Naive thymus-derived CD4-positive, alpha-beta T cell (primary cell): ENCODE data around the gene CA5A. TPM values are rescaled to one million over a fixed set of nuclear protein-coding genes. Genes with fewer than 3 reads are reported as not detected.

ENCODE experiments used
- ATAC-seq: fragments of 150-1000 bp; cut with Tn5 transposase; 2 replicates; pipeline ENCODE4 v1.10.0; 2021; ENCODE audit warnings: mild to moderate bottlenecking, moderate library complexity
- CTCF ChIA-PET: fragments of 350-600 bp; sonication (Branson Sonifier 250); formaldehyde crosslinking; loops from one replicate; lab custom pipeline; 2021; ENCODE audit warnings: antibody characterized with exemption; lab: Charles Lee
- POLR2A ChIA-PET: fragments of 350-600 bp; sonication (Branson Sonifier 250); formaldehyde crosslinking; loops from one replicate; lab custom pipeline; 2021; ENCODE audit warnings: antibody characterized with exemption, inconsistent platforms; lab: Charles Lee
- DNase-seq, 9 donors: peaks; one replicate each; pipeline versions ENCODE4 v3.0.0 to v3.0.0-alpha.2; 2020 to 2022; ENCODE audit warnings: mixed read lengths in 1 of 9
- H3K27ac ChIP-seq: one replicate; pipeline ENCODE4 v1.7.0; 2013; ENCODE audit warnings: mild to moderate bottlenecking, low read depth, low read length, moderate library complexity
- H3K27me3 ChIP-seq, 2 donors: one replicate each; pipeline ENCODE4 v1.7.0; 2013; ENCODE audit warnings: low read length in 2 of 2, mild to moderate bottlenecking in 2 of 2, moderate library complexity in 2 of 2; ENCODE audit not compliant: control insufficient read depth in 2 of 2, insufficient read depth in 2 of 2
- H3K36me3 ChIP-seq, 3 experiments: 1 replicate in 2 of 3; 2 replicates in 1 of 3; pipeline ENCODE4 v1.7.0; 2013; ENCODE audit warnings: low read length in 3 of 3, mild to moderate bottlenecking in 3 of 3, moderate library complexity in 1 of 3; ENCODE audit not compliant: insufficient read depth in 3 of 3, control insufficient read depth in 2 of 3
- H3K4me1 ChIP-seq, 2 donors: one replicate each; pipeline ENCODE4 v1.7.0; 2013; ENCODE audit warnings: low read length in 2 of 2, mild to moderate bottlenecking in 2 of 2, moderate library complexity in 1 of 2; ENCODE audit not compliant: control insufficient read depth in 2 of 2, insufficient read depth in 2 of 2
- H3K4me3 ChIP-seq: 2 replicates; pipeline ENCODE4 v1.7.0; 2013; ENCODE audit warnings: mild to moderate bottlenecking, low read length
- H3K9me3 ChIP-seq, 3 experiments: 1 replicate in 2 of 3; 2 replicates in 1 of 3; pipeline ENCODE4 v1.7.0; 2013; ENCODE audit warnings: low read length in 3 of 3; ENCODE audit not compliant: control insufficient read depth in 2 of 3
- H3K27ac Mint-ChIP-seq, 9 donors: one replicate each; pipeline ENCODE4 v1.8.0; 2020 to 2022; ENCODE audit warnings: mixed read lengths in 9 of 9, mild to moderate bottlenecking in 8 of 9, moderate library complexity in 5 of 9, inconsistent platforms in 2 of 9
- H3K27me3 Mint-ChIP-seq, 5 donors: one replicate each; pipeline ENCODE4 v1.8.0; 2021 to 2022; ENCODE audit warnings: mixed read lengths in 5 of 5, mild to moderate bottlenecking in 1 of 5
- H3K36me3 Mint-ChIP-seq, 5 donors: one replicate each; pipeline ENCODE4 v1.8.0; 2020 to 2022; ENCODE audit warnings: mixed read lengths in 5 of 5, mild to moderate bottlenecking in 3 of 5, inconsistent platforms in 1 of 5
- H3K4me1 Mint-ChIP-seq, 7 donors: one replicate each; pipeline ENCODE4 v1.8.0; 2020 to 2022; ENCODE audit warnings: mixed read lengths in 7 of 7, mild to moderate bottlenecking in 3 of 7, inconsistent platforms in 1 of 7
- H3K4me3 Mint-ChIP-seq, 10 donors: one replicate each; pipeline ENCODE4 v1.8.0; 2020 to 2022; ENCODE audit warnings: mild to moderate bottlenecking in 10 of 10, mixed read lengths in 10 of 10, moderate library complexity in 6 of 10, inconsistent platforms in 2 of 10
- H3K9me3 Mint-ChIP-seq, 11 donors: one replicate each; pipeline ENCODE4 v1.8.0; 2020 to 2022; ENCODE audit warnings: mixed read lengths in 11 of 11, mild to moderate bottlenecking in 4 of 11, inconsistent platforms in 1 of 11, moderate library complexity in 1 of 11
- intact Hi-C, 2 donors: fragments of 100-400 bp; cut with micrococcal nuclease; formaldehyde crosslinking; loops; one replicate each; pipeline ENCODE4 v1.15.1; 2023
- polyA plus RNA-seq, 2 donors: library from polyadenylated mRNA; unstranded; fragments of 300-500 nt; fragmentation: Illumina TruSeq; gene quantifications; one replicate each; pipeline ENCODE4 v1.2.3, GENCODE V29; 2021
- total RNA-seq, 6 experiments: library from RNA in 5 of 6; stranded (reverse) in 5 of 6; gene quantifications; 1 replicate in 5 of 6; 2 replicates in 1 of 6; pipeline ENCODE4 v1.2.3 and lab custom pipeline; 2021 to 2026

Gene CA5A
- total and polyA plus RNA-seq, 7 experiments from 2014 or later, result not detected

GRCh38 chr16:87952751-87953150, 16.4 kb upstream of the CA5A start:
- peaks cover 34 to 75% (median 61%) of the 10 kb centered on the region in 7 donors for H3K4me1 Mint-ChIP-seq
- H3K9me3 Mint-ChIP-seq, result peaks cover 0 to 2% (median 0%) of the 10 kb centered on the region in 11 donors
- H3K27ac Mint-ChIP-seq, result peak overlapping the region; percentile 51 to 97 (median 91)
- intact Hi-C loops, result loop anchor here (5.0 to 10.0 kb wide), 6 partner anchors 500 to 1610 kb away; partner anchors contain the start of genes C16orf95 (in 1 of the 2), CTU2 (in 1 of the 2), RNF166 (in 1 of the 2) and RPL13 (in 1 of the 2)
- no peak for DNase-seq
- peaks cover 0 to 3% (median 2%) of the 10 kb centered on the region in 5 donors for H3K27me3 Mint-ChIP-seq
- H3K27ac ChIP-seq, result peak overlapping the region; percentile 90
- peaks cover 30 to 51% of the 10 kb centered on the region in 2 donors for H3K4me1 ChIP-seq
- H3K36me3 Mint-ChIP-seq, result peaks cover 0 to 26% (median 8%) of the 10 kb centered on the region in 5 donors
- H3K9me3 ChIP-seq, result no peaks in the 10 kb centered on the region
- peaks cover 0 to 21% (median 0%) of the 10 kb centered on the region in 3 experiments for H3K36me3 ChIP-seq
- H3K4me3 ChIP-seq, result no peak overlapping the region
- H3K4me3 Mint-ChIP-seq, result peak overlapping the region; percentile 51 to 99 (median 90)
- no peaks in the 10 kb centered on the region for H3K27me3 ChIP-seq
- ChIA-PET CTCF (no interaction called here), POLR2A (interaction anchor here (0.8 to 1.3 kb wide), 3 partner anchors 13 to 147 kb away, joined by 3 to 7 read pairs (median 3); no protein-coding TSS in a partner anchor)
- ATAC-seq, result no peak

DNA sequence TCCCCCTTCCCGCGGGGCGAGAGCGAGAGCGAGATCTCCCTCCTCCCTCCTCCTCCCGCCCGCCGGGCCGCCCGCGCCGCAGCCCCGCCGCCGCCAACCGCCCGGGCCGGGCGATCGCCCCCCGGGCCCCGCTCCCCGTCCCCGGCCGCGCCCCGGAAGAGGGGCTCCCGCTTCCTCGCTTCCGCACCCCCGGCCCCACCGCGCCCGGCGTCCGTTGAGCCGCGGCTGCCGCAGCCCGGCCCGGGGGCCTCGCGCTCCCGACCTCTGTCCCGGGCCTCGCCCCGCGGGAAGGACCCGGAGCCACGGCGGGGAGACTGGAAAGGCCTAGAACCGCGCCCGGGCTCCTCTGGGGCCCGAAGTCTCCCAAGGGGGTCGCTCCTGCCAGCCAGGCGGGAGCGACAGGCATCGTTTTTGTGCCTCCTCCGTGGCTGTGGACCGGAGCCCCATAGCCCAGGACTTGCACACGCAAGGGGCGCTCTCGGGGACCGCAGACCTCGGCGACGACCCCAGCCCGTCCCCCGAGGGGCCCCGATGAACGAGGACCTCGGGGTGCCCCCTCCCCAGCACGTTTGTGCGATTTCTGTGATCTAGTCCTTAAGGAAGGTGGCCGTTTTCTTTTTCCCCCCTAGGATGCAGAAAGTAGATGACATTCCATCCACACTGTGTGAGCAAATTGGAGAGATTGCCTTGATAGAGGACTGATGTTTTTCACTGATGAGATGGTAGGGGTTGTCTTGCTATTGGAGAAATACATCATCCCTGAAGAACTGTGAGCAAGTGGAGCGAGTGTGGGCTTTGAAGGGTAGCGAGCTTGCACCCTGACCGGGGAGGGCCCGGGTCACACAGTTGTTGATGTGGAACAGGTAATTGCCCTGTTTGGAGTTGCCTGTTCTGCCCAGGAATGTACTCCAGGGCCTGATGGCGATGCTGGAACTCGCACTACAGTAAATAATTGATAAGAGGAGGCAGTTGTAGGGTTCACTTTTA, 15.5 kb upstream of the CA5A start:
- DNase-seq, result peak in 1 of 9 donors; percentile 42
- H3K9me3 Mint-ChIP-seq, result peaks cover 0 to 2% (median 0%) of the 10 kb centered on the region in 11 donors
- peaks cover 0 to 16% (median 0%) of the 10 kb centered on the region in 3 experiments for H3K36me3 ChIP-seq
- no peak for ATAC-seq
- peaks cover 22 to 42% of the 10 kb centered on the region in 2 donors for H3K4me1 ChIP-seq
- H3K36me3 Mint-ChIP-seq, result peaks cover 0 to 23% (median 6%) of the 10 kb centered on the region in 5 donors
- peaks cover 31 to 73% (median 52%) of the 10 kb centered on the region in 7 donors for H3K4me1 Mint-ChIP-seq
- peak overlapping the region; percentile 78 to 100 (median 94) for H3K27ac Mint-ChIP-seq
- H3K27me3 ChIP-seq, result no peaks in the 10 kb centered on the region
- CTCF ChIA-PET, result interaction anchor here (0.6 kb wide), 1 partner anchor 12 kb away, joined by 3 read pairs; no protein-coding TSS in a partner anchor
- peaks cover 0 to 8% (median 2%) of the 10 kb centered on the region in 5 donors for H3K27me3 Mint-ChIP-seq
- POLR2A ChIA-PET, result interaction anchor here (0.6 to 1.2 kb wide), 12 partner anchors 9 to 635 kb away, joined by 3 to 7 read pairs (median 4); partner anchors contain the start of genes C16orf95, SLC7A5 and ZFPM1
- peak overlapping the region; percentile 59 for H3K4me3 ChIP-seq
- no peaks in the 10 kb centered on the region for H3K9me3 ChIP-seq
- intact Hi-C loops, result loop anchor here (1.0 to 10.0 kb wide), 16 partner anchors 55 to 1610 kb away; partner anchors contain the start of genes FBXO31 (in 2 of the 2), SLC7A5 (in 2 of the 2), C16orf95 (in 1 of the 2) and CTU2 (in 1 of the 2)
- H3K27ac ChIP-seq, result peak overlapping the region; percentile 90
- peak overlapping the region; percentile 86 to 100 (median 96) for H3K4me3 Mint-ChIP-seq

DNA sequence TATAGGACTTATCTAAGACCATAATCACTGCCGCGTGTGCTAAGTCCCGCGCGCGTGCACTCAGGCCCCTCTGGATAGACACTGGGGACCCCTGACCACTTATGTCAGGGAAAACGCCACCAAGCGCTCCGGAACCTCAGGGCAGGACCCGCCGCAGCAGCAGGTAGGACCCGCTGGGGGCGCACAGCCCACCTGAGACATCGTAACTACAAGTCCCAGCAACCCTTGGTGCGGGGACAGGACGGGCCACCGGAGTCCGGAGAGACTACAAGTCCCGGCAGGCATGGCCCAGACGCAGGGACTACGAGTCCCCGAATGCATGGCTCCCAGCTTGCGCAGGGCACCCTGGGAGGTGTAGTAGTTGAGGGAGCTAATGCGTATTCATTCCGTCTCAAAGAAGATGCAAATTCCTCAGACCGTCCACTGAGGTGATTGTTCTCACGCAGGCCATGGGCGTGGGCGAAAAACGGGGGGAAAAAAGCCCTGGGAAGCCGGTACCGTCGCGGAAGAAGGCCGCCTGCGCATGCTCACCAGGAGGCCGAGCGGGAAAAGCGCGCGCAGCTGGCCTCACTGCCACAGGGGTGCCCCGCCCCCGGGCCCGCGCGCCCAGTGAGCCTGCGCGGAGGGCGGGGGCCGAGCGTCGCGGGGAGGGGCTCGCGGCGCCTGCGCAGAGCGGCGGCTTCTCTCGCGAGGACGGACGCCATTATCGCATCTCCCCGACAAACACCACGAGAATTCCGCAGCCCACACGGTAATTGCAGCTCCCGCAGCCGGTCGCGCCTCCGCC, 14.6 kb upstream of the CA5A start, which contains the start of gene BANP:
Gene BANP (plus strand): TSS at position 670 of the 787 bp plus-strand sequence. CDS start 23,682 bp downstream, outside the sequence.
- H3K4me1 Mint-ChIP-seq, result peaks cover 27 to 66% (median 43%) of the 10 kb centered on the region in 7 donors
- H3K27ac Mint-ChIP-seq, result peak within 1 kb of the TSS; percentile 97 to 100 (median 99)
- peaks cover 0 to 16% (median 0%) of the 10 kb centered on the region in 3 experiments for H3K36me3 ChIP-seq

DNA sequence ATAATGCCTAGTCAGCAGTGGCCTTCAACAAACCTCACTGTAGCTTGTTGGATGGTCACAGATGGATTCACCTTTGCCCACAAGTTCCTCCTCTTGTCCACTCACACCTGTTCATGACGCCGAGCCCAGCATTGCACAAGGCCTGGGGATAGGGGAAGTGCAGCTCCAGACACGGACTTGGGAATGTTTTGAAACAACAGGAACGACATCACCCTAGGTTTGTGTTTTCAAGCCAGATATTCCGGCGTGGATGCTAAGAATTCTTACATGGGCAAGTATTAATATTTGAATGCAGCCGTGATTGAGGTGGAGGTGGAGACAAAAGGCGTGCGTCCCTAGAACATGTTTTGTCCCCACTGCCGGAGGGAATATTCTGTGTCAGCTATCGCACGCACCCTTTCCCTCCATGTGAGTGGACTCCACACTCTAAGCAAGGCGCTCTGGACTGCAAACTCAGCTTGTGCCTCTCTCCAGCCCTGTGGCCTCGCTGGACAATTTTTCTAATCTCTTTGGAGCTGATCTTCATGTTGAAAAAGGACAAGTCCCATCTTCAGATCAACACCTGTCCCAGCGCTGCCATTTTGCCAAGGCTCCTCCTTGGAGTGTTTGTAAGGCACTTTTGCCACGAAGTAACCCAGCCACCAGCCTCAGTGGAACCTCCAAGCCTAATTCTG, 12.9 kb upstream of the CA5A start:
- Mint-ChIP-seq H3K9me3 (peaks cover 0 to 2% (median 0%) of the 10 kb centered on the region in 11 donors), H3K27me3 (peaks cover 0 to 8% (median 2%) of the 10 kb centered on the region in 5 donors), H3K36me3 (peaks cover 0 to 18% (median 3%) of the 10 kb centered on the region in 5 donors), H3K4me1 (peaks cover 23 to 59% (median 29%) of the 10 kb centered on the region in 7 donors), H3K4me3 (peak overlapping the region in 8 of 10 donors; percentile 13 to 51 (median 32)), H3K27ac (peak overlapping the region in 7 of 9 donors; percentile 9 to 97 (median 54))
- no peak overlapping the region for H3K27ac ChIP-seq
- CTCF ChIA-PET, result interaction anchor here (0.6 kb wide), 1 partner anchor 1558 kb away, joined by 3 read pairs; no protein-coding TSS in a partner anchor
- POLR2A ChIA-PET, result interaction anchor here (0.6 to 0.7 kb wide), 2 partner anchors 14 to 52 kb away, joined by 3 to 5 read pairs; no protein-coding TSS in a partner anchor
- H3K9me3 ChIP-seq, result no peaks in the 10 kb centered on the region
- peaks cover 0 to 5% (median 0%) of the 10 kb centered on the region in 3 experiments for H3K36me3 ChIP-seq
- H3K27me3 ChIP-seq, result no peaks in the 10 kb centered on the region
- intact Hi-C loops, result no loop called here
- no peak overlapping the region for H3K4me3 ChIP-seq
- peaks cover 9 to 16% of the 10 kb centered on the region in 2 donors for H3K4me1 ChIP-seq
- no peak for ATAC-seq
- DNase-seq, result no peak

More for the DNA sequence above, 14.6 kb upstream of the CA5A start, which contains the start of gene BANP:
- intact Hi-C loops, result loop anchor here (1.0 to 10.0 kb wide), 16 partner anchors 54 to 1611 kb away; partner anchors contain the start of genes FBXO31 (in 2 of the 2), SLC7A5 (in 2 of the 2), ZC3H18 (in 2 of the 2) and C16orf95 (in 1 of the 2)
- peaks cover 0 to 22% (median 5%) of the 10 kb centered on the region in 5 donors for H3K36me3 Mint-ChIP-seq
- ChIA-PET CTCF (interaction anchor here (0.6 kb wide), 1 partner anchor 13 kb away, joined by 3 read pairs; no protein-coding TSS in a partner anchor), POLR2A (interaction anchor here (0.6 to 1.2 kb wide), 14 partner anchors 10 to 905 kb away, joined by 3 to 7 read pairs (median 4); partner anchors contain the start of genes C16orf95, SLC7A5 and ZFPM1)
- H3K4me1 ChIP-seq, result peaks cover 15 to 33% of the 10 kb centered on the region in 2 donors
- no peaks in the 10 kb centered on the region for H3K27me3 ChIP-seq
- DNase-seq, result peak; percentile 96 to 99 (median 99)
- peak within 1 kb of the TSS; percentile 83 for H3K4me3 ChIP-seq
- peaks cover 0 to 8% (median 2%) of the 10 kb centered on the region in 5 donors for H3K27me3 Mint-ChIP-seq
- no peaks in the 10 kb centered on the region for H3K9me3 ChIP-seq
- peak within 1 kb of the TSS; percentile 92 to 100 (median 99) for H3K4me3 Mint-ChIP-seq
- peak; percentile 93 for ATAC-seq
- peak within 1 kb of the TSS; percentile 90 for H3K27ac ChIP-seq
- H3K9me3 Mint-ChIP-seq, result peaks cover 0 to 2% (median 0%) of the 10 kb centered on the region in 11 donors

DNA sequence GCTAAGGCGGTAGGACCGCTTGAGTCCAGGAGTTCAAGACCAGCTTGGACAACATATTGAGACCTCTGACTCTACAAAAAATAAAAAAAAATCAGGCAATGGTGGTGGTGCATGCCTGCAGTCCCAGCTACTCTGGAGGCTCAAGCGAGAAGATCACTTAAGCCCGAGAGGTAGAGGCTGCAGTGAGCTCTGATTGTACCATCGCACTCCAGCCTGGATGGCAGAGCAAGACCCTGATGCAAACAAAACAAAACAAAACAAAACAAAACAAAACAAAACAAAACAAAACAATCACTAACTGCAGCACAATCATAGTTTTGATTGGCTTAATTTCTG, 12.4 kb upstream of the CA5A start:
- no peak for DNase-seq
- ChIA-PET POLR2A (interaction anchor here (0.7 kb wide), 1 partner anchor 14 kb away, joined by 5 read pairs; no protein-coding TSS in a partner anchor), CTCF (interaction anchor here (0.6 kb wide), 1 partner anchor 1559 kb away, joined by 3 read pairs; no protein-coding TSS in a partner anchor)
- intact Hi-C loops, result no loop called here
- H3K36me3 Mint-ChIP-seq, result peaks cover 0 to 13% (median 3%) of the 10 kb centered on the region in 5 donors
- peak overlapping the region in 4 of 9 donors; percentile 9 to 97 (median 53) for H3K27ac Mint-ChIP-seq
- ATAC-seq, result no peak
- no peaks in the 10 kb centered on the region for H3K27me3 ChIP-seq
- peaks cover 9 to 12% of the 10 kb centered on the region in 2 donors for H3K4me1 ChIP-seq
- peaks cover 0 to 4% (median 0%) of the 10 kb centered on the region in 3 experiments for H3K36me3 ChIP-seq
- no peaks in the 10 kb centered on the region for H3K9me3 ChIP-seq
- H3K4me3 ChIP-seq, result no peak overlapping the region
- no peak overlapping the region for H3K27ac ChIP-seq
- peaks cover 0 to 8% (median 2%) of the 10 kb centered on the region in 5 donors for H3K27me3 Mint-ChIP-seq
- H3K9me3 Mint-ChIP-seq, result peaks cover 0 to 2% (median 0%) of the 10 kb centered on the region in 11 donors
- H3K4me1 Mint-ChIP-seq, result peaks cover 18 to 54% (median 24%) of the 10 kb centered on the region in 7 donors
- peak overlapping the region in 4 of 10 donors; percentile 4 to 82 (median 20) for H3K4me3 Mint-ChIP-seq
